HepG2 (cell line): ENCODE results near the gene EHD4. TPM values are rescaled to one million over a fixed set of nuclear protein-coding genes. Genes with fewer than 3 reads are reported as not detected.

Experiments
- ATAC-seq: fragments of 200-7000 bp; cut with Tn5 transposase; 3 replicates; pipeline ENCODE4 v1.9.1; 2020; ENCODE audit warnings: mild to moderate bottlenecking, moderate library complexity
- BruUV-seq: library from RNA; stranded (reverse); fragments of 400-500 nt; replicated peaks from 2 replicates; lab custom pipeline; 2021; lab: Mats Ljungman, UMichigan
- CTCF ChIA-PET: fragments of 300-600 bp; formaldehyde crosslinking; extraction: SDS; loops from one replicate; lab custom pipeline; 2021; ENCODE audit warnings: low total read pairs, inconsistent platforms, low intra/inter-chr PET ratio; lab: Yijun Ruan, JAX
- POLR2A ChIA-PET: fragments of 350-600 bp; sonication (Branson Sonifier 250); formaldehyde crosslinking; loops from one replicate; lab custom pipeline; 2020; ENCODE audit warnings: antibody characterized with exemption, inconsistent platforms; lab: Yijun Ruan, JAX
- DNase-seq: peaks from one replicate; pipeline ENCODE4 v3.0.0-alpha.2; 2015; ENCODE audit warnings: low spot score
- FAIRE-seq: peaks from 3 replicates; lab custom pipeline; 2011; peaks lifted over from hg19 to GRCh38; lab: Jason Lieb, UNC
- H2AFZ ChIP-seq: one replicate; pipeline ENCODE4 v1.6.1; 2011; ENCODE audit warnings: low read length, inconsistent platforms
- H3K27ac ChIP-seq: fragments of 300-600 bp; 3 replicates; pipeline ENCODE4 v1.8.0; 2011; ENCODE audit warnings: mixed run types, mild to moderate bottlenecking, mixed read lengths, low read length, inconsistent platforms; ENCODE audit not compliant: insufficient read depth; ENCODE audit errors: extremely low read length
- H3K27me3 ChIP-seq, 2 experiments: fragments of 200-600 bp in 1 of 2; 2 replicates in 1 of 2; 3 replicates in 1 of 2; pipeline versions ENCODE4 v1.6.0 to v1.8.0; 2011; ENCODE audit warnings: low read length in 2 of 2, mild to moderate bottlenecking in 2 of 2, moderate library complexity in 2 of 2, inconsistent platforms in 1 of 2; ENCODE audit not compliant: insufficient read depth in 2 of 2, control insufficient read depth in 1 of 2
- H3K36me3 ChIP-seq, 2 experiments: fragments of 200-600 bp in 1 of 2; replicated peaks in 1 of 2; 2 replicates in 1 of 2; 3 replicates in 1 of 2; pipeline versions ENCODE4 v1.5.1 to v1.8.0; 2011; ENCODE audit warnings: low read length in 2 of 2, inconsistent platforms in 1 of 2; ENCODE audit not compliant: insufficient read depth in 2 of 2, control insufficient read depth in 1 of 2
- H3K4me1 ChIP-seq: 2 replicates; pipeline ENCODE4 v1.5.1; 2012; ENCODE audit warnings: low read length, inconsistent platforms; ENCODE audit not compliant: insufficient read depth
- H3K4me2 ChIP-seq: 2 replicates; pipeline ENCODE4 v1.6.0; 2011; ENCODE audit warnings: low read depth, low read length, inconsistent platforms
- H3K4me3 ChIP-seq, 3 experiments: fragments of 200-600 bp in 1 of 3; sonication (generic), shearing (Covaris generic) in 1 of 3; replicated peaks in 1 of 3; 2 replicates each; pipeline ENCODE4 v1.5.1; 2011 to 2016; ENCODE audit warnings: low read length in 3 of 3, inconsistent platforms in 2 of 3, low read depth in 2 of 3, mild to moderate bottlenecking in 2 of 3, control low read depth in 1 of 3, mixed read lengths in 1 of 3; ENCODE audit not compliant: insufficient read depth in 1 of 3
- H3K79me2 ChIP-seq: one replicate; pipeline ENCODE4 v1.6.1; 2011; ENCODE audit warnings: low read length, inconsistent platforms; ENCODE audit not compliant: insufficient read depth
- H3K9ac ChIP-seq: 2 replicates; pipeline ENCODE4 v1.6.0; 2011; ENCODE audit warnings: mild to moderate bottlenecking, low read depth, low read length, inconsistent platforms; ENCODE audit not compliant: insufficient read depth
- H3K9me3 ChIP-seq: 2 replicates; pipeline ENCODE4 v1.5.1; 2012; ENCODE audit warnings: mild to moderate bottlenecking, low read length
- H4K20me1 ChIP-seq: 2 replicates; pipeline ENCODE4 v1.6.0; 2011; ENCODE audit warnings: inconsistent platforms, mild to moderate bottlenecking, low read length, moderate library complexity; ENCODE audit not compliant: insufficient read depth
- HOXA9 ChIP-seq: sonication (generic); formaldehyde crosslinking; IDR thresholded peaks from 2 replicates; pipeline ENCODE4 v1.8.1; 2022; ENCODE audit warnings: missing genetic modification reagents, mild to moderate bottlenecking, moderate library complexity, borderline replicate concordance
- PRDM15 ChIP-seq: sonication (generic); formaldehyde crosslinking; IDR thresholded peaks from 2 replicates; pipeline ENCODE4 v1.4.0; 2020; ENCODE audit warnings: missing genetic modification reagents
- ZNF225 ChIP-seq: sonication (generic); formaldehyde crosslinking; IDR thresholded peaks from 2 replicates; pipeline ENCODE4 v1.4.0; 2020; ENCODE audit warnings: mild to moderate bottlenecking, missing genetic modification reagents
- WGBS: methylation state at CpG from one replicate; pipeline ENCODE4 v1.1.6; 2017; ENCODE audit warnings: low lambda C conversion rate; 5-methylcytosine and 5-hydroxymethylcytosine counted together
- in situ Hi-C: cut with HindIII; loops from 2 replicates; pipeline ENCODE4 v1.10.0; 2017; ENCODE audit warnings: low pct_unique_long_range_greater_than_20kb; ENCODE audit not compliant: extremely low pct_ligation_motif_present
- intact Hi-C: fragments of 100-400 bp; cut with micrococcal nuclease; formaldehyde crosslinking; loops from one replicate; pipeline ENCODE4 v1.10.0; 2022; ENCODE audit not compliant: unreplicated experiment
- polyA plus RNA-seq, 8 experiments: library from polyadenylated mRNA; depleted of rRNA in 3 of 8; stranded (reverse) in 7 of 8; unstranded in 1 of 8; fragments of >200 nt; fragmentation: Illumina TruSeq in 4 of 8; extraction: Trizol in 4 of 8; gene quantifications; 2 replicates each; pipeline versions ENCODE4 v1.2.1 to v1.2.3, GENCODE V29; 2011 to 2016; ENCODE audit warnings: low read depth in 4 of 8, missing spikeins in 1 of 8, mixed read lengths in 1 of 8; ENCODE audit not compliant: insufficient read depth in 1 of 8
- total RNA-seq, 5 experiments: library from RNA; depleted of rRNA; stranded (reverse); fragments of >200 nt; fragmentation: Illumina TruSeq; extraction: Trizol; gene quantifications; 2 replicates each; pipeline ENCODE4 v1.2.3, GENCODE V29; 2016; ENCODE audit warnings: low read depth in 1 of 5
- TF ChIP-seq, protein P1 (sequence below): sonication (generic); formaldehyde crosslinking; conservative IDR thresholded peaks from 2 replicates; pipeline ENCODE4 v1.8.1; 2023; ENCODE audit warnings: missing genetic modification reagents

Gene EHD4
- total and polyA plus RNA-seq, 2 of the 13 experiments (the other 11 are each of a cell fraction or from before 2014, with no cell fraction given), result 3.1 to 4.8 TPM

DNA sequence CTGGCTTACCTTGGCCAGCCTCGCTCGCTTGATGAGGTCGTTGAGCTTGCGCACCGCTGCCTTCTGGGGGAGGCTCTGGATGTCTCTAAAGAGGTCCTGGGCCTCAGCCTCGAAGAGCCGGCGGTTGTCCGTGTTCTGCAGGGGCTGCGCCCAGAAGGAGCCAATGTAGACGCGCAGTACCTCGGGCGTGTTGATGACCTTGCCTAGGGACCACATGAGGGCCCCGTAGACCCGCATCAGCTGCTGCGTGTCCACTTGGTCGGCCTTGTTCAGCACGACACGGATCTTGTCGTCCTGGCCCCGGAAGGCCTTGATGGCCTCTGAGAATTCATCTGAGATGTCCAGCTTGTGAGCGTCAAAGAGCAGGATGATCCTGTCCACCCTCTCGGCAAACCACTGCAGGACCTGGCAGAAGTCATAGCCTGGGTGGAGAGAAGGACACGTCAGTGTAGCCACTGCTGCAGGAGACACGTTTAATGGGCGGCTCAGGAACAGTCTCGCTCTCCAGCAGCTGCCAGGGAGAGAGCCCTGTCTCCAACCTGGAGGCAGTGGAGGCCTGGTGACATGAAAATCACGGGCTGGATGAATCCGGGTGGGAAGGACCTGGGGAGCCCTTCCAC lies 53.0 kb downstream of the EHD4 start:
- no peak for DNase-seq
- Histone ChIP-seq H3K79me2 (no peaks in the 10 kb centered on the region), H2AFZ (no peak overlapping the region), H4K20me1 (no peaks in the 10 kb centered on the region), H3K9ac (no peak overlapping the region), H3K4me1 (peaks cover 40% of the 10 kb centered on the region), H3K4me2 (no peak overlapping the region), H3K27me3 (no peaks in the 10 kb centered on the region), H3K27ac (no peak overlapping the region), H3K9me3 (no peaks in the 10 kb centered on the region), H3K36me3 (peaks cover 0 to 6% of the 10 kb centered on the region in 2 experiments; a peak in 1 of 5 replicates), H3K4me3 (no peak overlapping the region)
- WGBS, result 91% methylated on average over 9 of the region's 30 CpGs
- in situ Hi-C loops, result no loop called here
- no peak for ATAC-seq
- TF ChIP-seq PRDM15 (CRISPR knock-in tag) (peak; percentile 62; the same call in 1 of the 2 replicates), ZNF225 (CRISPR knock-in tag) (0 out of 2 replicates have a peak, but pooled peaks have one; percentile 60), HOXA9 (CRISPR knock-in tag) (no peak)
- TF ChIP-seq, protein P1, sequence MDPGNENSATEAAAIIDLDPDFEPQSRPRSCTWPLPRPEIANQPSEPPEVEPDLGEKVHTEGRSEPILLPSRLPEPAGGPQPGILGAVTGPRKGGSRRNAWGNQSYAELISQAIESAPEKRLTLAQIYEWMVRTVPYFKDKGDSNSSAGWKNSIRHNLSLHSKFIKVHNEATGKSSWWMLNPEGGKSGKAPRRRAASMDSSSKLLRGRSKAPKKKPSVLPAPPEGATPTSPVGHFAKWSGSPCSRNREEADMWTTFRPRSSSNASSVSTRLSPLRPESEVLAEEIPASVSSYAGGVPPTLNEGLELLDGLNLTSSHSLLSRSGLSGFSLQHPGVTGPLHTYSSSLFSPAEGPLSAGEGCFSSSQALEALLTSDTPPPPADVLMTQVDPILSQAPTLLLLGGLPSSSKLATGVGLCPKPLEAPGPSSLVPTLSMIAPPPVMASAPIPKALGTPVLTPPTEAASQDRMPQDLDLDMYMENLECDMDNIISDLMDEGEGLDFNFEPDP (CRISPR knock-in tag), result no peak
- no peak for FAIRE-seq
- ChIA-PET POLR2A (no interaction called here), CTCF (no interaction called here)
- intact Hi-C loops, result no loop called here
- BruUV-seq, result no TSS peak
